ENCODE data around the gene WDR31. TPM values are rescaled to one million over a fixed set of nuclear protein-coding genes. Genes with fewer than 3 reads are reported as not detected.
A peak's percentile ranks its signal among the peaks of the same experiment; 100 is the strongest.

WDR31 gene
- total and polyA plus RNA-seq, 5 experiments from 2014 or later, result 0.21 to 1.2 (median 0.62) TPM

GRCh38 chr9:113364951-113365350, 24.9 kb upstream of the WDR31 start:
- peaks cover 0 to 2% (median 0%) of the 10 kb centered on the region in 4 donors for H3K4me1 Mint-ChIP-seq

GRCh38 chr9:113363336-113363735, 23.3 kb upstream of the WDR31 start:
- H3K4me1 Mint-ChIP-seq, result peaks cover 0 to 2% (median 0%) of the 10 kb centered on the region in 4 donors
- no peak overlapping the region for H3K27ac Mint-ChIP-seq
- H3K9me3 Mint-ChIP-seq, result no peaks in the 10 kb centered on the region
- DNase-seq (no peak), ATAC-seq (no peak)
- H3K36me3 Mint-ChIP-seq, result no peaks in the 10 kb centered on the region
- H3K27me3 Mint-ChIP-seq, result peaks cover 0 to 3% (median 0%) of the 10 kb centered on the region in 5 donors
- no peak overlapping the region for H3K4me3 Mint-ChIP-seq
- POLR2A ChIA-PET, result no interaction called here

More at GRCh38 chr9:113364951-113365350, 24.9 kb upstream of the WDR31 start:
- no peak overlapping the region for H3K27ac Mint-ChIP-seq
- DNase-seq (no peak), ATAC-seq (no peak)
- H3K4me3 Mint-ChIP-seq, result no peak overlapping the region
- H3K9me3 Mint-ChIP-seq, result no peaks in the 10 kb centered on the region
- H3K27me3 Mint-ChIP-seq, result peaks cover 0 to 3% (median 0%) of the 10 kb centered on the region in 5 donors
- POLR2A ChIA-PET, result interaction anchor here (0.7 kb wide), 1 partner anchor 20 kb away, joined by 3 read pairs; no protein-coding TSS in a partner anchor
- no peaks in the 10 kb centered on the region for H3K36me3 Mint-ChIP-seq

- DNase-seq (no peak), ATAC-seq (no peak)
- POLR2A ChIA-PET, result no interaction called here
- Mint-ChIP-seq H3K9me3 (no peaks in the 10 kb centered on the region), H3K27ac (no peak overlapping the region), H3K36me3 (no peaks in the 10 kb centered on the region), H3K4me3 (no peak overlapping the region), H3K27me3 (peaks cover 0 to 5% (median 0%) of the 10 kb centered on the region in 5 donors), H3K4me1 (peaks cover 0 to 2% (median 0%) of the 10 kb centered on the region in 4 donors)
Measured at GRCh38 chr9:113361304-113362018, 21.4 kb upstream of the WDR31 start.

GRCh38 chr9:113360242-113360842, 20.3 kb upstream of the WDR31 start:
- POLR2A ChIA-PET, result interaction anchor here (1.1 kb wide), 1 partner anchor 10 kb away, joined by 4 read pairs; no protein-coding TSS in a partner anchor
- peaks cover 0 to 2% (median 0%) of the 10 kb centered on the region in 4 donors for H3K4me1 Mint-ChIP-seq
- H3K27ac Mint-ChIP-seq, result no peak overlapping the region
- ATAC-seq (no peak), DNase-seq (no peak)
- H3K9me3 Mint-ChIP-seq, result no peaks in the 10 kb centered on the region
- H3K36me3 Mint-ChIP-seq, result no peaks in the 10 kb centered on the region
- no peak overlapping the region for H3K4me3 Mint-ChIP-seq
- H3K27me3 Mint-ChIP-seq, result peaks cover 0 to 5% (median 0%) of the 10 kb centered on the region in 5 donors

- no peak overlapping the region for H3K27ac Mint-ChIP-seq
- H3K4me1 Mint-ChIP-seq, result peaks cover 0 to 2% (median 0%) of the 10 kb centered on the region in 4 donors
- no peak overlapping the region for H3K4me3 Mint-ChIP-seq
- ATAC-seq, result no peak
- POLR2A ChIA-PET, result interaction anchor here (1.1 kb wide), 1 partner anchor 9 kb away, joined by 4 read pairs; no protein-coding TSS in a partner anchor
- no peak for DNase-seq
- H3K9me3 Mint-ChIP-seq, result no peaks in the 10 kb centered on the region
- peaks cover 0 to 5% (median 0%) of the 10 kb centered on the region in 5 donors for H3K27me3 Mint-ChIP-seq
- H3K36me3 Mint-ChIP-seq, result no peaks in the 10 kb centered on the region
Measured at GRCh38 chr9:113359385-113359784, 19.3 kb upstream of the WDR31 start.

- POLR2A ChIA-PET, result no interaction called here
- H3K36me3 Mint-ChIP-seq, result no peaks in the 10 kb centered on the region
- H3K9me3 Mint-ChIP-seq, result no peaks in the 10 kb centered on the region
- no peak for ATAC-seq
- peaks cover 3 to 13% (median 8%) of the 10 kb centered on the region in 5 donors for H3K27me3 Mint-ChIP-seq
- H3K4me3 Mint-ChIP-seq, result no peak overlapping the region
- no peak for DNase-seq
- H3K4me1 Mint-ChIP-seq, result peaks cover 0 to 2% (median 0%) of the 10 kb centered on the region in 4 donors
- no peak overlapping the region for H3K27ac Mint-ChIP-seq
Measured at GRCh38 chr9:113356686-113357292, 16.7 kb upstream of the WDR31 start.

GRCh38 chr9:113355040-113355596, 15.0 kb upstream of the WDR31 start:
- Mint-ChIP-seq H3K36me3 (no peaks in the 10 kb centered on the region), H3K27ac (no peak overlapping the region)
- no peak for ATAC-seq

GRCh38 chr9:113352411-113352810, 12.3 kb upstream of the WDR31 start:
- DNase-seq, result no peak
- Mint-ChIP-seq H3K4me3 (no peak overlapping the region), H3K27me3 (peaks cover 3 to 33% (median 13%) of the 10 kb centered on the region in 5 donors), H3K9me3 (no peaks in the 10 kb centered on the region), H3K36me3 (no peaks in the 10 kb centered on the region), H3K27ac (no peak overlapping the region), H3K4me1 (peaks cover 8 to 24% (median 18%) of the 10 kb centered on the region in 4 donors)
- POLR2A ChIA-PET, result no interaction called here
- ATAC-seq, result no peak

More at GRCh38 chr9:113355040-113355596, 15.0 kb upstream of the WDR31 start:
- Mint-ChIP-seq H3K27me3 (peaks cover 3 to 30% (median 11%) of the 10 kb centered on the region in 5 donors), H3K4me3 (no peak overlapping the region), H3K4me1 (peaks cover 8 to 16% (median 13%) of the 10 kb centered on the region in 4 donors), H3K9me3 (no peaks in the 10 kb centered on the region)
- POLR2A ChIA-PET, result interaction anchor here (1.2 kb wide), 1 partner anchor 20 kb away, joined by 4 read pairs; no protein-coding TSS in a partner anchor
- no peak for DNase-seq

GRCh38 chr9:113352006-113352405, 11.9 kb upstream of the WDR31 start:
- H3K27me3 Mint-ChIP-seq, result peaks cover 3 to 33% (median 13%) of the 10 kb centered on the region in 5 donors
- no peaks in the 10 kb centered on the region for H3K36me3 Mint-ChIP-seq
- H3K4me1 Mint-ChIP-seq, result peaks cover 8 to 24% (median 18%) of the 10 kb centered on the region in 4 donors
- no peak overlapping the region for H3K27ac Mint-ChIP-seq
- no peaks in the 10 kb centered on the region for H3K9me3 Mint-ChIP-seq
- ATAC-seq (no peak), DNase-seq (no peak)
- POLR2A ChIA-PET, result no interaction called here
- H3K4me3 Mint-ChIP-seq, result no peak overlapping the region

- Mint-ChIP-seq H3K4me1 (peaks cover 8 to 24% (median 18%) of the 10 kb centered on the region in 4 donors), H3K27me3 (peaks cover 3 to 33% (median 13%) of the 10 kb centered on the region in 5 donors), H3K27ac (peak overlapping the region in 2 of 10 donors; percentile 18 to 84)
Measured at GRCh38 chr9:113350937-113351336, 10.9 kb upstream of the WDR31 start.

GRCh38 chr9:113350107-113350661, 10.1 kb upstream of the WDR31 start:
- no peaks in the 10 kb centered on the region for H3K36me3 Mint-ChIP-seq
- peaks cover 8 to 24% (median 18%) of the 10 kb centered on the region in 4 donors for H3K4me1 Mint-ChIP-seq
- ATAC-seq, result peak in 1 of 2 donors; percentile 7
- peak overlapping the region; percentile 73 to 88 (median 80) for H3K4me3 Mint-ChIP-seq
- no peaks in the 10 kb centered on the region for H3K9me3 Mint-ChIP-seq
- H3K27me3 Mint-ChIP-seq, result peaks cover 3 to 33% (median 13%) of the 10 kb centered on the region in 5 donors
- peak overlapping the region in 5 of 10 donors; percentile 40 to 84 (median 63) for H3K27ac Mint-ChIP-seq
- POLR2A ChIA-PET, result interaction anchor here (1.2 to 3.4 kb wide), 4 partner anchors 9 to 75 kb away, joined by 4 to 23 read pairs (median 4); partner anchors contain the start of genes C9orf43, CDC26, POLE3 and PRPF4
- DNase-seq, result no peak

More at GRCh38 chr9:113350937-113351336, 10.9 kb upstream of the WDR31 start:
- peak in 2 of 10 donors; percentile 21 to 26 for DNase-seq
- POLR2A ChIA-PET, result interaction anchor here (0.6 to 3.4 kb wide), 4 partner anchors 9 to 76 kb away, joined by 3 to 23 read pairs (median 4); partner anchors contain the start of genes CDC26, PRPF4 and WDR31
- peak; percentile 27 to 52 for ATAC-seq
- H3K9me3 Mint-ChIP-seq, result no peaks in the 10 kb centered on the region
- peak overlapping the region; percentile 73 to 88 (median 80) for H3K4me3 Mint-ChIP-seq
- H3K36me3 Mint-ChIP-seq, result no peaks in the 10 kb centered on the region

Measured in naive thymus-derived CD8-positive, alpha-beta T cell (primary cell).